Testis (tissue), 3 donors: Measurements from ENCODE around the gene PPP1R10. TPM values are rescaled to one million over a fixed set of nuclear protein-coding genes. Genes with fewer than 3 reads are reported as not detected.

Experiments
- DNase-seq: peaks from one replicate; pipeline ENCODE4 v3.0.0-alpha.2; 2019
- H3K27ac ChIP-seq, 2 donors: fragments of 200-600 bp; sonication (generic); one replicate each; pipeline ENCODE4 v1.5.1; 2019
- H3K27me3 ChIP-seq: fragments of 200-600 bp; sonication (generic); one replicate; pipeline ENCODE4 v1.5.1; 2019
- H3K36me3 ChIP-seq: fragments of 200-600 bp; sonication (generic); one replicate; pipeline ENCODE4 v1.5.1; 2017; ENCODE audit warnings: low read depth; ENCODE audit errors: missing control alignments
- H3K4me1 ChIP-seq: fragments of 200-600 bp; sonication (generic); one replicate; pipeline ENCODE4 v1.5.1; 2019
- H3K4me3 ChIP-seq, 2 donors: fragments of 200-600 bp; sonication (generic); one replicate each; pipeline ENCODE4 v1.5.1; 2017 to 2019
- H3K9me3 ChIP-seq: fragments of 200-600 bp; sonication (generic); one replicate; pipeline ENCODE4 v1.5.1; 2017
- CTCF ChIP-seq, 3 experiments: fragments of 450-650 bp in 2 of 3; fragments of 200-600 bp in 1 of 3; sonication (generic) in 1 of 3; IDR thresholded peaks; one replicate each; pipeline ENCODE4 v1.5.1; 2016 to 2019; ENCODE audit warnings: antibody characterized with exemption in 3 of 3, mild to moderate bottlenecking in 2 of 3, moderate library complexity in 1 of 3
- POLR2A ChIP-seq: fragments of 450-650 bp; IDR thresholded peaks from one replicate; pipeline ENCODE4 v1.6.1; 2017; ENCODE audit warnings: antibody characterized with exemption, mild to moderate bottlenecking, moderate library complexity
- WGBS, 2 donors: methylation state at CpG; one replicate each; pipeline ENCODE4 v1.1.5; 2018; 5-methylcytosine and 5-hydroxymethylcytosine counted together
- intact Hi-C: fragments of 100-400 bp; cut with DNase I; formaldehyde crosslinking; loops from one replicate; pipeline ENCODE4 v1.15.1; 2023; ENCODE audit warnings: low total_unique reads
- polyA plus RNA-seq: library from polyadenylated mRNA; stranded (reverse); fragments of 350-450 nt; fragmentation: Illumina TruSeq; extraction: RNeasy Lipid Tissue Mini Kit (QIAGEN cat#74804); gene quantifications from one replicate; pipeline ENCODE4 v1.2.3, GENCODE V29; 2014; ENCODE audit warnings: low read depth, low replicate concordance; ENCODE audit not compliant: insufficient read depth
- total RNA-seq, 2 donors: library from RNA; depleted of rRNA; stranded (reverse); fragments of >200 nt; gene quantifications; one replicate each; pipeline ENCODE4 v1.2.3, GENCODE V29; 2016

PPP1R10 gene
- total and polyA plus RNA-seq, 3 donors from 2014 or later: 47.4 to 72.7 (median 50.8) TPM

GRCh38 chr6:30557683-30557981 is 59.4 kb downstream of the PPP1R10 start:
- H3K27ac ChIP-seq: peak overlapping the region; percentile 96 to 99
- no peaks in the 10 kb centered on the region for H3K9me3 ChIP-seq
- H3K4me1 ChIP-seq: peaks cover 16% of the 10 kb centered on the region
- intact Hi-C loops: no loop called here
- H3K4me3 ChIP-seq: peak overlapping the region; percentile 92 to 97
- DNase-seq: no peak
- H3K27me3 ChIP-seq: no peaks in the 10 kb centered on the region
- 3% methylated on average over 6 of the region's 6 CpGs for WGBS, 2 donors
- no peaks in the 10 kb centered on the region for H3K36me3 ChIP-seq
- TF ChIP-seq POLR2A (no peak), CTCF (IDR thresholded peaks at IDR 0.05) (no peak)

- H3K27ac ChIP-seq: peak within 1 kb of the TSS; percentile 96 to 99
- no peaks in the 10 kb centered on the region for H3K36me3 ChIP-seq
- TF ChIP-seq CTCF (IDR thresholded peaks at IDR 0.05): peak in 1 of 3 experiments; percentile 11
- TF ChIP-seq POLR2A: no peak
- H3K4me3 ChIP-seq: peak within 1 kb of the TSS; percentile 92 to 97
- no peaks in the 10 kb centered on the region for H3K9me3 ChIP-seq
- WGBS, 2 donors: 0 to 1% methylated on average over 37 to 42 of the region's 42 CpGs
- peaks cover 16% of the 10 kb centered on the region for H3K4me1 ChIP-seq
- no peaks in the 10 kb centered on the region for H3K27me3 ChIP-seq
- DNase-seq: peak; percentile 97
- intact Hi-C loops: no loop called here
These were observed 59.9 kb downstream of the PPP1R10 start, which contains the start of gene PRR3 for GRCh38 chr6:30556906-30557682. Gene PRR3, plus strand, starts transcription at chr6:30557295. Its CDS starts 50 bp downstream, at chr6:30557345.

- intact Hi-C loops: no loop called here
- DNase-seq: peak; percentile 97
- peak within 1 kb of the TSS; percentile 96 to 99 for H3K27ac ChIP-seq
- no peaks in the 10 kb centered on the region for H3K36me3 ChIP-seq
- H3K4me1 ChIP-seq: peaks cover 16% of the 10 kb centered on the region
- no peaks in the 10 kb centered on the region for H3K9me3 ChIP-seq
- 0 to 1% methylated on average over 7 to 71 of the region's 71 CpGs for WGBS, 2 donors
- H3K27me3 ChIP-seq: no peaks in the 10 kb centered on the region
- TF ChIP-seq CTCF (IDR thresholded peaks at IDR 0.05) (no peak), POLR2A (no peak)
- H3K4me3 ChIP-seq: peak within 1 kb of the TSS; percentile 92 to 97
These were observed 60.8 kb downstream of the PPP1R10 start, which contains the start of gene GNL1 for GRCh38 chr6:30556066-30556905. Gene GNL1, minus strand, starts transcription at chr6:30556489. Its CDS starts 286 bp downstream, at chr6:30556203.

GRCh38 chr6:30555816-30556065 is 61.3 kb downstream of the PPP1R10 start:
- Histone ChIP-seq H3K36me3 (no peaks in the 10 kb centered on the region), H3K27me3 (no peaks in the 10 kb centered on the region), H3K4me1 (peaks cover 16% of the 10 kb centered on the region), H3K9me3 (no peaks in the 10 kb centered on the region), H3K4me3 (peak overlapping the region; percentile 92 to 97), H3K27ac (peak overlapping the region; percentile 96 to 99)
- intact Hi-C loops: no loop called here
- no peak for DNase-seq
- 0% methylated on average over 13 to 15 of the region's 15 CpGs for WGBS, 2 donors
- no peak for TF ChIP-seq POLR2A
